ENCODE results near the gene CAPN14. TPM values are rescaled to one million over a fixed set of nuclear protein-coding genes. Genes with fewer than 3 reads are reported as not detected.

CAPN14 gene
- total RNA-seq, 1 experiment from 2014 or later = 0.05 TPM

- H3K4me3 ChIP-seq (ENCODE audit: low read depth in 2 of 2, low read length in 2 of 2) = no peak overlapping the region
- no peaks in the 10 kb centered on the region for H3K9me3 ChIP-seq (ENCODE audit: control insufficient read depth, insufficient read depth, low read depth, low read length)
- H3K36me3 ChIP-seq (ENCODE audit: control insufficient read depth, insufficient read depth, low read length) = no peaks in the 10 kb centered on the region
- in situ Hi-C loops (cut with HindIII; ENCODE audit: low pct_unique_long_range_greater_than_20kb, low sequenced_read_pairs) = no loop called here
- no peak for DNase-seq (ENCODE audit: low read depth, low spot score)
- no peak overlapping the region for H3K27ac ChIP-seq (ENCODE audit: low read length)
- intact Hi-C loops (cut with micrococcal nuclease; ENCODE audit: unreplicated experiment) = no loop called here
- no peaks in the 10 kb centered on the region for H3K4me1 ChIP-seq (ENCODE audit: control insufficient read depth, insufficient read depth, low read length)
- TF ChIP-seq CTCF (IDR thresholded peaks at IDR 0.05) (no peak), POLR2AphosphoS5 (IDR thresholded peaks at IDR 0.05; ENCODE audit: low read depth, low read length) (no peak), SIN3A (IDR thresholded peaks at IDR 0.05; ENCODE audit: borderline replicate concordance, insufficient read depth, low read depth, low read length) (no peak), REST (IDR thresholded peaks at IDR 0.05; ENCODE audit: insufficient read depth in 1 of 2, low read depth in 2 of 2, low read length in 1 of 2) (no peak), TCF7L2 (IDR thresholded peaks at IDR 0.05; ENCODE audit: low read depth, low read length) (no peak)
- no peak for ATAC-seq
- ChIA-PET POLR2A (no interaction called here), CTCF (no interaction called here)
- H3K27me3 ChIP-seq (ENCODE audit: control insufficient read depth, insufficient read depth, low read length) = no peaks in the 10 kb centered on the region
- BruUV-seq (replicated peaks) = no TSS peak
Observed at GRCh38 chr2:31241625-31242270, 24.4 kb upstream of the CAPN14 start.

- no peaks in the 10 kb centered on the region for H3K9me3 ChIP-seq (ENCODE audit: control insufficient read depth, insufficient read depth, low read depth, low read length)
- intact Hi-C loops (cut with micrococcal nuclease; ENCODE audit: unreplicated experiment) (no loop called here), in situ Hi-C loops (cut with HindIII; ENCODE audit: low pct_unique_long_range_greater_than_20kb, low sequenced_read_pairs) (no loop called here)
- no peak overlapping the region for H3K4me3 ChIP-seq (ENCODE audit: low read depth in 2 of 2, low read length in 2 of 2)
- CTCF ChIA-PET = no interaction called here
- no peaks in the 10 kb centered on the region for H3K36me3 ChIP-seq (ENCODE audit: control insufficient read depth, insufficient read depth, low read length)
- H3K27ac ChIP-seq (ENCODE audit: low read length) = no peak overlapping the region
- BruUV-seq (replicated peaks) = no TSS peak
- TF ChIP-seq SIN3A (IDR thresholded peaks at IDR 0.05; ENCODE audit: borderline replicate concordance, insufficient read depth, low read depth, low read length) = no peak
- no peak for TF ChIP-seq TCF7L2 (IDR thresholded peaks at IDR 0.05; ENCODE audit: low read depth, low read length)
- no peak for TF ChIP-seq POLR2AphosphoS5 (IDR thresholded peaks at IDR 0.05; ENCODE audit: low read depth, low read length)
- no peak for TF ChIP-seq CTCF (IDR thresholded peaks at IDR 0.05)
- TF ChIP-seq REST (IDR thresholded peaks at IDR 0.05; ENCODE audit: insufficient read depth in 1 of 2, low read depth in 2 of 2, low read length in 1 of 2) = no peak
- no peaks in the 10 kb centered on the region for H3K27me3 ChIP-seq (ENCODE audit: control insufficient read depth, insufficient read depth, low read length)
- DNase-seq (ENCODE audit: low read depth, low spot score) = no peak
- ATAC-seq = no peak
- no peaks in the 10 kb centered on the region for H3K4me1 ChIP-seq (ENCODE audit: control insufficient read depth, insufficient read depth, low read length)
- POLR2A ChIA-PET = no interaction called here
Observed at GRCh38 chr2:31240381-31241365, 23.4 kb upstream of the CAPN14 start.

All from Panc1 (cell line).